HepG2 (cell line): ENCODE data around the gene LPCAT4. TPM values are rescaled to one million over a fixed set of nuclear protein-coding genes. Genes with fewer than 3 reads are reported as not detected.

ENCODE experiments used
- ATF2 ChIP-seq: sonication (generic); formaldehyde crosslinking; IDR thresholded peaks from 2 replicates; pipeline ENCODE4 v1.4.0; 2020; ENCODE audit warnings: missing genetic modification reagents
- CBFB ChIP-seq: sonication (generic); formaldehyde crosslinking; IDR thresholded peaks from 2 replicates; pipeline ENCODE4 v1.4.0; 2020; ENCODE audit warnings: missing genetic modification reagents
- CREM ChIP-seq, 2 experiments: sonication (generic) in 1 of 2; formaldehyde crosslinking in 1 of 2; IDR thresholded peaks; 2 replicates each; pipeline versions ENCODE4 v1.4.0 to v1.6.1; 2016 to 2020; ENCODE audit warnings: antibody characterized with exemption in 1 of 2, mild to moderate bottlenecking in 1 of 2, missing genetic modification reagents in 1 of 2
- DBP ChIP-seq: sonication (generic); formaldehyde crosslinking; IDR thresholded peaks from 2 replicates; pipeline ENCODE4 v1.4.0; 2020; ENCODE audit warnings: missing genetic modification reagents; ENCODE audit errors: not compliant biosample characterization
- EZH2 ChIP-seq: conservative IDR thresholded peaks from 2 replicates; pipeline ENCODE4 v1.6.1; 2012; ENCODE audit warnings: mild to moderate bottlenecking, low read depth, low read length, moderate library complexity
- HIC2 ChIP-seq: sonication (generic); formaldehyde crosslinking; IDR thresholded peaks from 2 replicates; pipeline ENCODE4 v1.9.0; 2022; ENCODE audit warnings: low read depth, missing genetic modification reagents
- MBD4 ChIP-seq: IDR thresholded peaks from 2 replicates; pipeline ENCODE4 v1.6.1; 2012; ENCODE audit warnings: low read length, inconsistent platforms, borderline replicate concordance
- MBNL3 ChIP-seq: fragments of 250-450 bp; sonication (Bioruptor Pico); conservative IDR thresholded peaks from 2 replicates; pipeline ENCODE4 v1.8.0; 2022; ENCODE audit warnings: mild to moderate bottlenecking, inconsistent platforms
- POGK ChIP-seq: sonication (generic); formaldehyde crosslinking; conservative IDR thresholded peaks from 2 replicates; pipeline ENCODE4 v1.8.0; 2022; ENCODE audit warnings: mild to moderate bottlenecking, moderate library complexity, missing genetic modification reagents
- POLR2A ChIP-seq, 2 experiments: IDR thresholded peaks; 2 replicates each; pipeline ENCODE4 v1.6.1; 2011; ENCODE audit warnings: low read depth in 2 of 2, low read length in 2 of 2, mild to moderate bottlenecking in 1 of 2, moderate library complexity in 1 of 2; ENCODE audit not compliant: insufficient read depth in 1 of 2
- RBFOX2 ChIP-seq: fragments of 200-400 bp; formaldehyde crosslinking; IDR thresholded peaks from 2 replicates; pipeline ENCODE4 v1.6.1; 2017; ENCODE audit warnings: low read depth, mild to moderate bottlenecking, low read length
- REPIN1 ChIP-seq: sonication (generic); formaldehyde crosslinking; IDR thresholded peaks from 2 replicates; pipeline ENCODE4 v1.8.0; 2022; ENCODE audit warnings: missing genetic modification reagents, low read depth, mild to moderate bottlenecking, borderline replicate concordance
- SNAPC2 ChIP-seq: sonication (generic); formaldehyde crosslinking; IDR thresholded peaks from 2 replicates; pipeline ENCODE4 v1.8.1; 2022; ENCODE audit warnings: mild to moderate bottlenecking, missing genetic modification reagents
- TSC22D2 ChIP-seq: sonication (generic); formaldehyde crosslinking; IDR thresholded peaks from 2 replicates; pipeline ENCODE4 v1.5.1; 2020; ENCODE audit warnings: missing genetic modification reagents, mild to moderate bottlenecking, borderline replicate concordance
- ZBTB20 ChIP-seq: sonication (generic); formaldehyde crosslinking; IDR thresholded peaks from 2 replicates; pipeline ENCODE4 v1.8.1; 2023; ENCODE audit warnings: missing genetic modification reagents, low read depth, mild to moderate bottlenecking, borderline replicate concordance
- ZNF101 ChIP-seq: sonication (generic); formaldehyde crosslinking; IDR thresholded peaks from 2 replicates; pipeline ENCODE4 v1.4.0; 2020; ENCODE audit warnings: mild to moderate bottlenecking, low read depth, missing genetic modification reagents, borderline replicate concordance
- ZNF17 ChIP-seq: sonication (generic); formaldehyde crosslinking; IDR thresholded peaks from 2 replicates; pipeline ENCODE4 v1.5.0; 2020; ENCODE audit warnings: mild to moderate bottlenecking, missing genetic modification reagents
- ZNF24 ChIP-seq: fragments of 450-650 bp; IDR thresholded peaks from 2 replicates; pipeline ENCODE4 v1.6.1; 2017; ENCODE audit warnings: antibody characterized with exemption, mild to moderate bottlenecking
- ZNF451 ChIP-seq: sonication (generic); formaldehyde crosslinking; IDR thresholded peaks from 2 replicates; pipeline ENCODE4 v1.5.0; 2020; ENCODE audit warnings: mild to moderate bottlenecking, missing genetic modification reagents
- polyA plus RNA-seq, 8 experiments: library from polyadenylated mRNA; depleted of rRNA in 3 of 8; stranded (reverse) in 7 of 8; unstranded in 1 of 8; fragments of >200 nt; fragmentation: Illumina TruSeq in 4 of 8; extraction: Trizol in 4 of 8; gene quantifications; 2 replicates each; pipeline versions ENCODE4 v1.2.1 to v1.2.3, GENCODE V29; 2011 to 2016; ENCODE audit warnings: low read depth in 4 of 8, missing spikeins in 1 of 8, mixed read lengths in 1 of 8; ENCODE audit not compliant: insufficient read depth in 1 of 8
- total RNA-seq, 5 experiments: library from RNA; depleted of rRNA; stranded (reverse); fragments of >200 nt; fragmentation: Illumina TruSeq; extraction: Trizol; gene quantifications; 2 replicates each; pipeline ENCODE4 v1.2.3, GENCODE V29; 2016; ENCODE audit warnings: low read depth in 1 of 5
- TF ChIP-seq, protein P1 (sequence below): sonication (generic); formaldehyde crosslinking; IDR thresholded peaks from 2 replicates; pipeline ENCODE4 v1.9.0; 2021; ENCODE audit warnings: missing genetic modification reagents, borderline replicate concordance

Gene LPCAT4
- total and polyA plus RNA-seq, 2 of the 13 experiments (the other 11 are each of a cell fraction or from before 2014, with no cell fraction given): 8.1 to 57.1 TPM

DNA sequence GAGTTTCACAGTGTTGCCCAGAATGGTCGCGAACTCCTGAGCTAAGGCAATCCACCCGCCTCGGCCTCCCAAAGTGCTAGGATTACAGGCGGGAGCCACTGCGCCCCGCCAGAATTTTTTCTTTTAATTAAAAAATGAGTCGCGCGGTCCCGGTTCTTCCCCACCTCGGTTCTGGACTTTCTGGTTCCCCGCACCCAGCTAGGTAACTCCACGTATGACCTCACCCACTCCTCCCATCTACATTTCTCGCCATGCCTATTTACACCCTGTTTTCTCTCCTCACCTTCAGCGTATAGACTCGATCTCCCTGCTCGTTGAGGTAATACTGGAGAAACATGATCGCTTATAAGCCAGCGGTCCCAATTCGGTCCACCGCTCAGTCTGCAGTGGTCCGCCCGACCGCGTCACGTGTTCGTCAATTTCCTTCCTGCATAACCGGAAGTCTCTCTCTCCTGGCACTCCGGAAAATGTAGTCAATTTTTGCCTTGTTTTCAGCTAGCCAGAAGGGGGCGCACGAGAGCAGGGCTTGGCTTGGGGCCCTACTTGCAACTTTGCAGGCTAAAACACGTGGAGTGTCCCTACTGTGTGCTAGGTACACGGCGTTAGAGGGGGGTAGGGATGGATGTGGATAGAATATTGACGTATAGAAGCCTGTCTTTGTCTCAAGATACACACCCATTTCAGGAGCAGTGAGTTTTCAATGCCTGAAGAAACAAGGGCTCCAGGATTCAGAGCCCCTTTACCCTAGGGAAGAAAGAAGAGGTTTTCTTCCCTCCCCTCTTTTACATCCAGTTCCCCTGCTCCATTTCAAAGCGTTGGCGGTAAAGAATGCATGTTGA, 24.0 kb downstream of the LPCAT4 start, which contains the start of the genes NOP10 and NUTM1 (continued):
- TF ChIP-seq, protein P1, sequence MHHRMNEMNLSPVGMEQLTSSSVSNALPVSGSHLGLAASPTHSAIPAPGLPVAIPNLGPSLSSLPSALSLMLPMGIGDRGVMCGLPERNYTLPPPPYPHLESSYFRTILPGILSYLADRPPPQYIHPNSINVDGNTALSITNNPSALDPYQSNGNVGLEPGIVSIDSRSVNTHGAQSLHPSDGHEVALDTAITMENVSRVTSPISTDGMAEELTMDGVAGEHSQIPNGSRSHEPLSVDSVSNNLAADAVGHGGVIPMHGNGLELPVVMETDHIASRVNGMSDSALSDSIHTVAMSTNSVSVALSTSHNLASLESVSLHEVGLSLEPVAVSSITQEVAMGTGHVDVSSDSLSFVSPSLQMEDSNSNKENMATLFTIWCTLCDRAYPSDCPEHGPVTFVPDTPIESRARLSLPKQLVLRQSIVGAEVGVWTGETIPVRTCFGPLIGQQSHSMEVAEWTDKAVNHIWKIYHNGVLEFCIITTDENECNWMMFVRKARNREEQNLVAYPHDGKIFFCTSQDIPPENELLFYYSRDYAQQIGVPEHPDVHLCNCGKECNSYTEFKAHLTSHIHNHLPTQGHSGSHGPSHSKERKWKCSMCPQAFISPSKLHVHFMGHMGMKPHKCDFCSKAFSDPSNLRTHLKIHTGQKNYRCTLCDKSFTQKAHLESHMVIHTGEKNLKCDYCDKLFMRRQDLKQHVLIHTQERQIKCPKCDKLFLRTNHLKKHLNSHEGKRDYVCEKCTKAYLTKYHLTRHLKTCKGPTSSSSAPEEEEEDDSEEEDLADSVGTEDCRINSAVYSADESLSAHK (CRISPR knock-in tag): no peak
- TF ChIP-seq POLR2A (IDR thresholded peaks at IDR 0.05; ENCODE audit: insufficient read depth in 1 of 2, low read depth in 2 of 2, low read length in 2 of 2) (peak; percentile 94 to 95), ZNF101 (no peak), DBP (CRISPR knock-in tag) (no peak), POGK (peak; percentile 53; the same call in 1 of the 2 replicates), ZNF24 (no peak), TSC22D2 (CRISPR knock-in tag) (no peak), RBFOX2 (peak; percentile 61), CREM (IDR thresholded peaks at IDR 0.05) (peak; percentile 77), CREM (CRISPR knock-in tag; IDR thresholded peaks at IDR 0.05) (no peak), ATF2 (0 out of 2 replicates have a peak, but pooled peaks have one; percentile 55), HIC2 (CRISPR knock-in tag) (no peak), ZNF17 (CRISPR knock-in tag) (no peak), REPIN1 (CRISPR knock-in tag) (peak; percentile 81; the same call in 1 of the 2 replicates), MBNL3 (CRISPR knock-in tag) (no peak), ZBTB20 (CRISPR knock-in tag) (peak; percentile 53; the same call in 1 of the 2 replicates), EZH2 (no peak), ZNF451 (peak; percentile 72; the same call in 1 of the 2 replicates), MBD4 (no peak), SNAPC2 (CRISPR knock-in tag) (peak; percentile 80), CBFB (no peak; the same call in 1 of the 2 replicates)
